ENCODE measurements around the gene RSPO1.

GRCh38 chr1:37656026-37656425 lies 21.3 kb upstream of the RSPO1 start:
- TF ChIP-seq EZH2phosphoT487 (IDR thresholded peaks at IDR 0.05; ENCODE audit: insufficient read depth, low read depth) (no peak), EZH2 (IDR thresholded peaks at IDR 0.05; ENCODE audit: insufficient read depth, poor library complexity, severe bottlenecking) (no peak)

Data from GM23248 (cell line).